OCI-LY7 (cell line): Measurements from ENCODE around the gene PTBP3.

Source experiments
- EZH2phosphoT487 ChIP-seq: fragments of 200-600 bp; sonication (generic); IDR thresholded peaks from 2 replicates; pipeline ENCODE4 v1.6.1; 2018; ENCODE audit warnings: low read depth, borderline replicate concordance, mild to moderate bottlenecking, mixed run types, antibody characterized with exemption, low read length, moderate library complexity, mixed read lengths
- TF ChIP-seq, protein P1 (sequence below): fragments of 200-600 bp; sonication (generic); conservative IDR thresholded peaks from 2 replicates; pipeline ENCODE4 v1.5.1; 2014; ENCODE audit warnings: mild to moderate bottlenecking, antibody characterized with exemption, low read length, moderate library complexity, mixed read lengths

DNA sequence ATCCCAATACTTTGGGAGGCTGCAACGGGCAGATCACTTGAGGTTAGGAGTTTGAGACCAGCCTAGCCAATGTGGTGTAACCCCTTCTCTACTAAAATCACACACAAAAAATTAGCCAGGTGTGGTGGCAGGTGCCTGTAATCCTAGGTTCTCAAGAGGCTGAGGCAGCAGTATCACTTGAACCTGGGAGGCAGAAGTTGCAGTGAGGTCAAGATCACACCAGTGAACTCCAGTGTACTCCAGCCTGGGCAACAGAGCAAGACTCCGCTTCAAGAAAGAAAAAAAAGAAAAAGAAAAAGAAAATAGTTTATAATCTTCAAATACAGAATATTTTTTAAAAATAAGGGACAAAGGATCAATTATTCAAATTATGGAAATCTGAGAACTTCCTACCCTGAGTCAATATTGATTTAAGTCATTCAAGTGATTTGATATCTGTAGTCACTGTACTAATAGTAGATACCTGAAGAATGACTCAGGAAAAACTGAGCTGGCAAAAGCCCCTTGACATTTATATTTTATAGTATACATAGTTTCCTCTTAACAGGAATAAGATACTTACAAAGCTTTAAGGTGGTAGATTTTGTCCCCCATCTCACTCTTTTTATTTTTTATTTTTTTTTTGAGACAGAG, 61.8 kb downstream of the PTBP3 start:
- TF ChIP-seq, protein P1, sequence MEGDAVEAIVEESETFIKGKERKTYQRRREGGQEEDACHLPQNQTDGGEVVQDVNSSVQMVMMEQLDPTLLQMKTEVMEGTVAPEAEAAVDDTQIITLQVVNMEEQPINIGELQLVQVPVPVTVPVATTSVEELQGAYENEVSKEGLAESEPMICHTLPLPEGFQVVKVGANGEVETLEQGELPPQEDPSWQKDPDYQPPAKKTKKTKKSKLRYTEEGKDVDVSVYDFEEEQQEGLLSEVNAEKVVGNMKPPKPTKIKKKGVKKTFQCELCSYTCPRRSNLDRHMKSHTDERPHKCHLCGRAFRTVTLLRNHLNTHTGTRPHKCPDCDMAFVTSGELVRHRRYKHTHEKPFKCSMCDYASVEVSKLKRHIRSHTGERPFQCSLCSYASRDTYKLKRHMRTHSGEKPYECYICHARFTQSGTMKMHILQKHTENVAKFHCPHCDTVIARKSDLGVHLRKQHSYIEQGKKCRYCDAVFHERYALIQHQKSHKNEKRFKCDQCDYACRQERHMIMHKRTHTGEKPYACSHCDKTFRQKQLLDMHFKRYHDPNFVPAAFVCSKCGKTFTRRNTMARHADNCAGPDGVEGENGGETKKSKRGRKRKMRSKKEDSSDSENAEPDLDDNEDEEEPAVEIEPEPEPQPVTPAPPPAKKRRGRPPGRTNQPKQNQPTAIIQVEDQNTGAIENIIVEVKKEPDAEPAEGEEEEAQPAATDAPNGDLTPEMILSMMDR: no peak
- TF ChIP-seq EZH2phosphoT487: no peak
